H1 (cell line): Measurements from ENCODE around the gene ASF1B.
"Not testable (repeated sequence)": the region's sequence is repeated elsewhere in the genome, so short reads cannot be mapped to it uniquely, and the experiment has no call there.

Experiments
- EZH2 ChIP-seq: fragments of 200-600 bp; sonication (generic); IDR thresholded peaks from 2 replicates; pipeline ENCODE4 v1.7.1; 2012; ENCODE audit warnings: low read depth, mild to moderate bottlenecking, moderate library complexity, low read length, inconsistent platforms; ENCODE audit not compliant: severe bottlenecking
- POLR2A ChIP-seq, 2 experiments: IDR thresholded peaks; 1 replicate in 1 of 2; 2 replicates in 1 of 2; pipeline ENCODE4 v1.6.1; 2011; ENCODE audit warnings: low read depth in 2 of 2, low read length in 2 of 2, mild to moderate bottlenecking in 2 of 2; ENCODE audit errors: control extremely low read depth in 1 of 2
- RBBP5 ChIP-seq: IDR thresholded peaks from 2 replicates; pipeline ENCODE4 v1.7.1; 2012; ENCODE audit warnings: low read depth, mild to moderate bottlenecking, inconsistent platforms, low read length, moderate library complexity, borderline replicate concordance
- RNF2 ChIP-seq: fragments of 200-900, 300-1000 bp; sonication (generic); IDR thresholded peaks from 2 replicates; pipeline ENCODE4 v1.7.1; 2016; ENCODE audit warnings: borderline replicate concordance, low read depth, mild to moderate bottlenecking, antibody characterized with exemption, low read length; ENCODE audit not compliant: poor library complexity, severe bottlenecking; ENCODE audit errors: missing control alignments
- SRF ChIP-seq: IDR thresholded peaks from 2 replicates; pipeline ENCODE4 v1.6.1; 2011; ENCODE audit warnings: mild to moderate bottlenecking, low read depth, low read length, moderate library complexity
- TF ChIP-seq, protein P1 (sequence below), 3 experiments: IDR thresholded peaks; 1 replicate in 2 of 3; 2 replicates in 1 of 3; pipeline versions ENCODE4 v1.5.1 to v1.6.1; 2011; ENCODE audit warnings: low read length in 3 of 3, mild to moderate bottlenecking in 3 of 3, inconsistent platforms in 2 of 3, low read depth in 1 of 3, moderate library complexity in 1 of 3; ENCODE audit not compliant: insufficient read depth in 1 of 3; ENCODE audit errors: control extremely low read depth in 1 of 3

DNA sequence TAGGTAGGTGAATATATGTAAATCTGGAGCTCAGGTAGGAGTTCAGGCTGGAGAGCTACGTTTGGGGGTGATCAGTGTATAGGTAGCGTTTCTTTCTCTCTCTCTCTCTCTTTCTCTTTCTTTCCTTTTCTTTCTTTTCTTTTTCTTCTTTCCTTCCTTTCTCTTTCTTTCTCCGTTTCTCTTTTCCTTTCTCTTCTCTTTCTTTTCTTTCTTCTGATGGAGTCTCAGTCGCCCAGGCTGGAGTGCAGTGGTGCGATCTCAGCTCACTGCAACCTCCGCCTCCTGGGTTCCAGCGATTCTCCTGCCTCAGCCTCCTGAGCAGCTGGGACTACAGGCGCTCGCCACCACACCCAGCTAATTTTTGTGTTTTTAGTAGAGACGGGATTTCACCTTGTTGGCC, 9.8 kb upstream of the ASF1B start:
- TF ChIP-seq EZH2; POLR2A (IDR thresholded peaks at IDR 0.05; ENCODE audit: control extremely low read depth in 1 of 2, low read depth in 2 of 2, low read length in 2 of 2); SRF; RNF2; RBBP5: not testable (repeated sequence)
- TF ChIP-seq, protein P1, sequence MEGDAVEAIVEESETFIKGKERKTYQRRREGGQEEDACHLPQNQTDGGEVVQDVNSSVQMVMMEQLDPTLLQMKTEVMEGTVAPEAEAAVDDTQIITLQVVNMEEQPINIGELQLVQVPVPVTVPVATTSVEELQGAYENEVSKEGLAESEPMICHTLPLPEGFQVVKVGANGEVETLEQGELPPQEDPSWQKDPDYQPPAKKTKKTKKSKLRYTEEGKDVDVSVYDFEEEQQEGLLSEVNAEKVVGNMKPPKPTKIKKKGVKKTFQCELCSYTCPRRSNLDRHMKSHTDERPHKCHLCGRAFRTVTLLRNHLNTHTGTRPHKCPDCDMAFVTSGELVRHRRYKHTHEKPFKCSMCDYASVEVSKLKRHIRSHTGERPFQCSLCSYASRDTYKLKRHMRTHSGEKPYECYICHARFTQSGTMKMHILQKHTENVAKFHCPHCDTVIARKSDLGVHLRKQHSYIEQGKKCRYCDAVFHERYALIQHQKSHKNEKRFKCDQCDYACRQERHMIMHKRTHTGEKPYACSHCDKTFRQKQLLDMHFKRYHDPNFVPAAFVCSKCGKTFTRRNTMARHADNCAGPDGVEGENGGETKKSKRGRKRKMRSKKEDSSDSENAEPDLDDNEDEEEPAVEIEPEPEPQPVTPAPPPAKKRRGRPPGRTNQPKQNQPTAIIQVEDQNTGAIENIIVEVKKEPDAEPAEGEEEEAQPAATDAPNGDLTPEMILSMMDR (IDR thresholded peaks at IDR 0.05; ENCODE audit: control extremely low read depth in 1 of 3, insufficient read depth in 1 of 3, low read depth in 1 of 3, low read length in 3 of 3), result not testable (repeated sequence)
